Stimulated activated CD8-positive, alpha-beta memory T cell treated with anti-CD3 and anti-CD28 coated beads, Interleukin-2, amount 100 ng/mL, for 1 hour (primary cell): ENCODE data around the gene LMF2.

Source experiments
- DNase-seq, 2 donors: peaks; one replicate each; pipeline ENCODE4 v3.0.0-alpha.2; 2020; ENCODE audit warnings: low read depth in 2 of 2

Gene LMF2

DNA sequence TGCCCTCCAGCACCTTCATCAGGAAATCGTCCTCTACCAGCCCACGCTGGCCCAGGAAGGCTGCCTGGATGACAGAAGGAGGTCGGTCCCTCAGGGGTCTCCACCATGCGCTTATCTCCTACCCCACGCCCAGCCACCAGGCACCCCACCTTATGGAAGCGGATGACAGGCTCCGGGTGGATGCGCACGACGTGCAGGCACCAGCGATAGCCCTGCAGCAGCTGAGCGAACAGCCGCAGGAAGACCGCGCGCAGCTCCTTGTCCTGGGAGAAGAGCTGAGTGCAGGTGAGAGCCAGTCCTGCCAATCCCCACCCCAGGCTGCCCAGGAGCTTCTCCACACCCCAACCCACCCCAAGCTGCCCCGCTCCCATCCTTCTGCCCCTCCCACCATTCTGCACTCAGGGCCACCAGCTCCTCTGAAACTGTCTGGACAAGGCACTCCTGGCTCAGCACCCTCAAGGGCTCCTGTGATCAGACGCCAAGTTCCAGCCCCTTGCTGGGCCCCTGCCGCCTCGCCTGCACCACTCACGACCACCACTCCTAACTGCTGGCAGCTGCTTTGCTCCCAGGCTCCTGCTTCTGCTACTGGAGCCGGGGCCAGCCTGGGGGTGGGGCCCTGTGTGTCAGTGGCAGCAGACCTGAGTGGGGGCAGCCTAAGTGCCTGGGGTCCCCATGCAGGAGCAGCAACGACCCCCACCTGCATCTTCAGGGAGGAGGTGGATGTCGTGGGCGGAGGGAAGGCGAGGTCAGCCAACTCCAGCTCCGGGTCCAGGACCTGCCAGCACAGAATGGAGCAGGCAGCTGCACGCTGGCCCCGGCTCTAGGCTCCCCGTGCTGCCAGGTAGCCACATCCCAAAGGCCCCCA is 42.2 kb downstream of the LMF2 start:
- DNase-seq: no peak

DNA sequence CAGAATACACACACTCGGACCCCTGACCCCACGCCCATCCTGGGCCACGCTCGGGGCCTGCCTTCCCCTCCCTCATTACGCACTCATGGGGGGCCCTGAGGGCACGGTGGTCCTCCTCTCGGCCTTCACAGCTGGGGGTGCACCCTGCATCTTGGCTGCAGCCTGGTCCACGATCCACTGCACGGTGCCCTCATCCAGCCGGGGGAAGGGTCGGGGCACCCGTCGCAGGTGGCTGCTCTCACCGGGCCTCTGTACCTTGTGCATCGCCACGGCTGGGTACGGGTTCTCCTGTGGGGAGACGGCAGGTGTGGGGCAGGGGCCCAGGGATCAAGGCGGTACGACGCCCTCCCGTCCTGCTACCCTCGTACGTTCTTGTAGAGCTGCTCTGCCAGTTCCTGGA is 43.1 kb downstream of the LMF2 start:
- DNase-seq: no peak

- DNase-seq: no peak
These were observed 44.2 kb downstream of the LMF2 start for GRCh38 chr22:50463188-50463900.

GRCh38 chr22:50461979-50462540 is 45.4 kb downstream of the LMF2 start:
- no peak for DNase-seq

- no peak for DNase-seq
These were observed 46.0 kb downstream of the LMF2 start for GRCh38 chr22:50461536-50461935.

DNA sequence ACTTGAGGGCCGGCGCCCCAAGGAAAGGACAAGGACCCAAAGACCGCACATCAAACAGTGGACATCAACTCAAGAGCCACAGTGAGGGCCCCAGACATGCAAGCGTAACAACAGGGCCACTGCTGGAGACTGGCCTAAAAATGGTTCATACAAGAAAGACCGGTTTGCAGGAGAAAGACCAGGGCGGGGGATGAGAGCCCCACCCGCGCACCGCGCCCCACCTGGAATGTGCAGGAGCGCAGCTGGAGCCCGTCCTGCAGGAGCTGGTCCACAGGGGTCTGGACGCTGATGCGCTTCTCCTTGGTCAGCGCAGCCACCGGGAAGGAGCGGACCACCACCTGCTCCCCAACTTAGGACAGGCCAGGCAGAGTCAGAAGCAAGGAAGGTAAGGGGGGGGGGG is 46.6 kb downstream of the LMF2 start:
- no peak for DNase-seq

DNA sequence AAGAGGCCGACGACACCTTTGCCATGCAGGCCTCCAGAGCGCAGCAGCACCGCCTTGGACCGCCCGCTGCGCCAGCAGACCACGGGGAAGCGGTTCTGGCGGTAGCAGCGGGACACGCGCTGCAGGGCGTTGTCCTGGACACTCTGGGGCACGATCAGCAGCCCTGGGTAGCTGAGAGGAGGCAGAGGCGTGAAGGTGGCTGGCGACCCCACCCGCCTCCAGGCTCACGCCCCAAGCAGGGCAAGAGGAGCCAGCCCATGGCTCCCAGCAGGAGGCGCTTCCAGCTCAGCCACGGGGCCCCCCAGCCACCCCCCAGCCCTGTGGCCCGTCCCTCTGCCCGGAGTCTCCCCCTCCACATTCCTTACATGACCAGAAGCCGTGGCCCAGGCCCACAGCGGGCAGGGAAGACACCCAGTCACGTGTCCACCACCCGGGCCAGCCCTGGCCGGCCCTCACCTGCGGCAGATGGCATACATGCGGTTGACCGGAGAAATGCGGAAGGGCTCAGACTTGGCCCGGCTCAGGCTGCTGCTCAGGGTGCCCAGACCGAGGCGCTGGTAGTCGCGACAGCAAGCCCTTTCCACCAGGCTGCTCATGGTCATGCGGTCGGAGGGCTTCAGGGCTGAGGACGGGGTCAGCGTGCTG is 47.9 kb downstream of the LMF2 start:
- no peak for DNase-seq

- no peak for DNase-seq
These were observed 48.5 kb downstream of the LMF2 start for GRCh38 chr22:50459016-50459415.

DNA sequence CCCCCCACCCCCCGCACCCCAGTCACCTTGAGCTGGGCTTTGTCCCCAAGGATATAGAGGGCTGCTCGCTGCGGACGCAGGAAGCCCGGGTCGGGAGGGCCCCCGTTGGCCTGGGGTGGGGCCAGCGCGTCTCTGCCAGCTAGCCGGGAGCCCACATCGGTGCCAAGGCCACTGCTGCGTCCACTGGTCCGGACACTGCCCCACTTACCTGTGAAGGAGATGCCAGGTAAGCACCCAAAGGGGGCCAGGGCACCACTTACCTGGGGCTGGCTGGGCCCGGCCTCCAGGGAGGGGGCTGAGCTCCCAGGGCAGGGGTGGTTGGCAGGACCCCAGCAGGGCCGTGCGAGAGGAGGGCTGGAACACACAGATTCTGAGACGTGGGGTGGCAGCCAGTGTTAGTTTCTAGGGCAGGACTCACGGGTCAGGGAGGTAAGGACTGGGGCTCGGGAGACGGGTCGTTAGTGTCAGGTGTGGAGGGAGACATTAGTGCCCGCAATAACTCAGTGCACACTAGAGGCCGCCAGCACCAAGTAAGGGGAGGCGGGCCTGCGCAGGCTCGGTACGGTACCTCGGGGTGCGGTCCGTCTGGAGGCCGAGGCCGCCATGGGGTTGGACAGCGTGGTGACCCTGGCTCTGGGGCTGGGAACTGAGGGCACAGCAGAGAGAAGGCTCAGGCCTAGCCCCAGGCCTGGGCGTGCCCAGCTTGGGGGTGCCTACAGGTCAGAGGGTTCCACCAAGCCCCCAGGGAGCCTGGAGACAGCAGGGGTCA is 50.9 kb downstream of the LMF2 start:
- no peak for DNase-seq

GRCh38 chr22:50456026-50456425 is 51.5 kb downstream of the LMF2 start:
- no peak for DNase-seq

DNA sequence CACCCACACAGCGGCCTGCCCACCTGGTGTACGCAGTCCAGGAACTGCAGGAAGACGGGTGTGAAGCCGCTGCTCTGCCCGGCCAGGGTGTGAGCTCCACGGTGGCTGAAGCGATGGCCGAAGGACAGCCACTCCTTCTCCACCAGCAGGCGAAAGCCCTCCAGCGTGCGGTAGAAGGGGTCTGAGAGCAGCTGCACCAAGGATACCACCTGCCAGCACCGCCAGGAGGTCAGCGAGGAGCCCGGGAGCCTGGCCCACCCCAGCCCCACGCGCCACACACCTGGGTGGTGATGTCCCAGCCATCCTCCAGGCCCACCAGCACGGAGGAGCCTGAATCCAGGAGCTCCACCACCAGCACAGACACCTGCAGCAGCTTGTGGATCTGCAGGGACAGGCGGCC is 52.3 kb downstream of the LMF2 start:
- DNase-seq: no peak

GRCh38 chr22:50454556-50455075 is 52.9 kb downstream of the LMF2 start:
- DNase-seq: no peak
